ENCODE measurements around the gene MORN5.

DNA sequence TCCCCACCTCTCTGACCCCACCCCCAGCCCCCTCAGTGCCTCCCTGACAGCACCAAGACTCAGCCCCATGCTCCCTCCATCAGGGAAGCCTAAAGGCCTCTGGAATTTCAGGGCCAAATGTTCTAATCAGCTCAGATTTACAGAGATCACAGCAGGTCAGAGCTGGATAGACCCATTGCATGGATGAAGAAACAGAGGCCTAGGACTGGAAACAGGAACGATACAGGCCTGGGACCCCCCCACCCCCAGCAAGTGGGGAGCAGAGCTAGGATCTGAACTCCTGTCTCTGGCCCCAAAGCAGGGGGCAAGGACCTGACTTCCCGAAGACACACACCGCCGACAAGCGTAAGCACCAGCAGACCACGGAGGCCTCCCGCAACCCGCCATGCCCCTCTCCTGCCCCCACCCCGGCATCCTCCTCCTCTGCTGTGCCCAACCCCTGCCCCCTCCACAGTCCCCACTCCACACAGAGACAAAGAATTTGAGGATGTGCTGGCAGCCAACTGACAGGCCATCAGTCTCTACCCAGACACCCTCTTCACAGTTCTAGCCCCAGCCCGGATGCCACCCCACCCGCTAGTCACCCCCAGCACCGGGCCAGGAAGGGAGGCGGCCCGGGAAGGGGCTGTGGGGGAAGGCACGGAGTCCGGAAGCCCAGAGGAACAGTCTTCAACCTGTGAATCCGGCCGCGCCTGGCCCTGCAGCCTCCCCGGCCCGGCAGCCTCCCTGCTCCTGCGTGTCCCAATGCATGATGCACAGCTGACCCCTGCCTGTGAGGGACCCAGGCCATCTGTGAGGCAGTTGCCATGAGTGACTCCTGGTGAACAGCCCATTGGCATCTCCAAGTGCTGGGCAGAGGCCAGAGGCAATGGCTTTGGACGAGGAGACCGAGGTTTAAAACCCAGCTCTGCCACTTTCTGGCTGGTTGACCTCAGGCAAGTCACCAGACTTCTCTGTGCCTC is 31.4 kb upstream of the MORN5 start:
- TF ChIP-seq OSR1 (CRISPR knock-in tag; IDR thresholded peaks at IDR 0.05) = no peak
- no peak for TF ChIP-seq ZNF8 (CRISPR knock-in tag; IDR thresholded peaks at IDR 0.05)
- TF ChIP-seq ZC3H10 (CRISPR knock-in tag; IDR thresholded peaks at IDR 0.05) = no peak
- no peak for TF ChIP-seq ZFP3 (CRISPR knock-in tag; IDR thresholded peaks at IDR 0.05)

Data from SK-N-SH treated with all-trans-retinoic acid at 6 μM for 48 hours (cell line).